Retinal pigment epithelial cell (primary cell): ENCODE measurements around the gene GSG1L2.

ENCODE experiments used
- DNase-seq: peaks from one replicate; pipeline ENCODE4 v3.0.0-alpha.2; 2010; ENCODE audit warnings: low read depth
- H3K4me3 ChIP-seq: 2 replicates; pipeline ENCODE4 v1.5.1; 2011; ENCODE audit warnings: mild to moderate bottlenecking, low read length, control low read depth, moderate library complexity
- TF ChIP-seq, protein P1 (sequence below): conservative IDR thresholded peaks from 2 replicates; pipeline ENCODE4 v1.5.1; 2011; ENCODE audit warnings: low read depth, low read length, control low read depth, inconsistent platforms

Gene GSG1L2

DNA sequence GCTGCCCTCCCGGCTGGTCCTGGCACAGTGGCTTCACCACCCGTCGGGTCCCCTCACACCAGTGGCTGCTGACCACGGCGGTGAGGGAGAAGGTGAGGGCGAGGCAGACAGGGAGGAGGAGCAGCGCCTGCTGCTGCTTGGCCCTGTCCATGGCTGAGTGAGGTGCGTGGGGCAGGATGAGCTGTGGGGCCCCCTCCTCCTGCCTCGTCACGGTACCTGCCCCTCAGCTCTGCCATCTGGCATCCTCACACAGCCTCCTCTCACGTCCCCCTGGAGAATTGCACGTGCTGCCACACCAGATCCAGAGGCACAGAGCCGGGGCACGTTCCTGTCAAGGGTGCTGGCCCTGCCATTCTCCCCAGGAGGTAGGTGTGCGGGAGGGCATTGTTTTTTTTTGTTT, at the start of gene GSG1L2:
Gene GSG1L2 (minus strand): TSS at position 159 of the 400 bp plus-strand sequence. CDS start 8 bp downstream, at position 151.
- DNase-seq = no peak
- TF ChIP-seq, protein P1, sequence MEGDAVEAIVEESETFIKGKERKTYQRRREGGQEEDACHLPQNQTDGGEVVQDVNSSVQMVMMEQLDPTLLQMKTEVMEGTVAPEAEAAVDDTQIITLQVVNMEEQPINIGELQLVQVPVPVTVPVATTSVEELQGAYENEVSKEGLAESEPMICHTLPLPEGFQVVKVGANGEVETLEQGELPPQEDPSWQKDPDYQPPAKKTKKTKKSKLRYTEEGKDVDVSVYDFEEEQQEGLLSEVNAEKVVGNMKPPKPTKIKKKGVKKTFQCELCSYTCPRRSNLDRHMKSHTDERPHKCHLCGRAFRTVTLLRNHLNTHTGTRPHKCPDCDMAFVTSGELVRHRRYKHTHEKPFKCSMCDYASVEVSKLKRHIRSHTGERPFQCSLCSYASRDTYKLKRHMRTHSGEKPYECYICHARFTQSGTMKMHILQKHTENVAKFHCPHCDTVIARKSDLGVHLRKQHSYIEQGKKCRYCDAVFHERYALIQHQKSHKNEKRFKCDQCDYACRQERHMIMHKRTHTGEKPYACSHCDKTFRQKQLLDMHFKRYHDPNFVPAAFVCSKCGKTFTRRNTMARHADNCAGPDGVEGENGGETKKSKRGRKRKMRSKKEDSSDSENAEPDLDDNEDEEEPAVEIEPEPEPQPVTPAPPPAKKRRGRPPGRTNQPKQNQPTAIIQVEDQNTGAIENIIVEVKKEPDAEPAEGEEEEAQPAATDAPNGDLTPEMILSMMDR = no peak
- no peak within 1 kb of the TSS for H3K4me3 ChIP-seq

DNA sequence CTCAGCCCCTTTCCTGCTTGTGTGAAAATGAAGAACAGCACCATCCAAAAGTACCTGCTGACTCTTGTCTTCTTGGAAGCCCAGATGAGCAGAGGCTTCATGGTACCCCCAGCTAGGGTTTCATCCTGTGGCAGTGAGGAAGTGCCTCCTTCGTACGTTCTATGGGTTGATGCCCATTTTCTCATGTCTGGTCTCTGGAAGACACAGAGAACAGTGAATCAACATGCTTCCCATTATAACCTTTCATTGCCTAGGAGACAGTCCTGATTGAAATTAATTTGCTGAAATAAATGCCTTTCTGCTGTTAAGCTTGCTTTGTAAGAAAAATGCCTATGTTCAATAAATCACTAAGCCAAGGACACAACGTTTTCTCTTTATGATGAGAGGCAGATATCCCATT, 46.7 kb upstream of the GSG1L2 start:
- H3K4me3 ChIP-seq = no peak overlapping the region
- TF ChIP-seq, protein P1 = no peak
- no peak for DNase-seq

DNA sequence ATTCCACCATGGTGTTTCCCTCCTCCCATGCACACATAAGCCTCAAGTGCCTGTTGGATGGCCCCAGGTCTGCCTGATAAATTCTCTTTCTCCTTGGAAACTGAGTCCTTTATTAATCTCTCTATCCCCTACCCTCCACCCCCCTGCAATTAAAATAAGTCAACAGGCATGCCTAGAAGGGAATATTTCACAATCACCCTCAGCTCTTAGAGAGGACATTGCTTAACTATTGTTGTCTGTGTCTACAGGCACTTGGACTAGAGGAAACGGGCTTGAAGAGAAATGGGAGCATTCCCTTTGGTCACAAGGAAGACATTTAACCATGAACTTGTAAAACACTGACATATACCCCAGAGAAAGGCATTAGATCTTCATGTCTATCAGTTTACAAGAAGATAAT, 43.7 kb upstream of the GSG1L2 start:
- TF ChIP-seq, protein P1 = no peak
- DNase-seq = no peak
- no peak overlapping the region for H3K4me3 ChIP-seq

DNA sequence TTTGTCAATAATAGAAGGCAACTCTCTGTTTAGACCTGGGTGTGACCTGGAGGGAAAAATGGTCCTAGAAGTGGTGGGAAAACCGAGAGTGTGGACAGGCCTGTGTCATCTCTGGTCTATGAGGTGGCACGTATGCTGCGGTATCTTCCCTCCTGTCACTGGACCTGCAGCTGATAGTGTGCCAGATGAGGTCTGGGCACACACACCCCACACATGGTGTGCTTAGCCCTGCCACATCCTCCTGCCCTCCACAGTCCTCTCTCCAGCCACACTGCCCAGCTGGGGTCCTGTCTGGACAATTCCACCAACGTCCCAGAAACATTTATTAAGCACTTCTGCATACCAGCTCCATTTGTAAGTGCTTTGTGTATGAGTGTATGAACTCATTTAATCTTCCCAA, 41.1 kb upstream of the GSG1L2 start:
- TF ChIP-seq, protein P1 = no peak
- no peak overlapping the region for H3K4me3 ChIP-seq
- DNase-seq = no peak

DNA sequence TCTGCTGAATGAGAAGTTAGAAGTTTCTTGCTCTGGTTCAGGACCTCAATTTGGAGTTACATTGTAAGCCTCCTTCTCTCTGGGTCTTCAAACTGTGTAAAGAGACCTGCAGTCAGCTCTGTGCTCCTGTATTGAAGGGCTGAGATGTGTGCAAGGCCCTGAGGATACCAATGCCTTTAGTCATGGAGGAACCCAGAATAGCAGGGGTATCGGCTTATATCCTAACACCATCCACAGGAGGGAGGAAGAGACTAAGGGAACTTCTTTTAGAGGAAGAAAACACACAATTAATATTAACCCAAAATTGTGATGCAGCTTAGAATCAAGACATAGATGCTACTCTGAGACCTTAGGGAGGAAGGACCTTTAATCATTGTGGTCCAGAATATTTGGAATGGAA, 40.3 kb upstream of the GSG1L2 start:
- TF ChIP-seq, protein P1 = no peak

DNA sequence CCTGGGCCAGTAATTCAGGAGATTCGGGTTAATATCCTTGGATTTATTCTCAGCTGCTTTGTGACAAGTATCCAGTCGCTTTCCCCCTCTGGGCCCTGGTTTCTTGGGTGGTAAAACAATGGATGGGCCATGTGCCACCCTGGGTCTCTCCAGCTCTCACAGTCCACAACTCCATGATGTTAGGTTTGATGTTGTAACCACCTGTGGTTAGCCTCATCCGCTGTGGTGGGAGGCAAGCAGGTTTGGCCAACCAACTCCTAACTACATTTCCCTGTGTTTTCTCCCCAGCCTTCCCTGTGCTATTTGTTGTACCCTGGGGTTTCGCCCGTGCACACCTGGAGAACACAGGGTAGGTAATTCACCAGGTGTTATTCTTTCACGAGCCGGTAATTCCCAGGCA, 39.0 kb upstream of the GSG1L2 start:
- DNase-seq = no peak
- no peak overlapping the region for H3K4me3 ChIP-seq
- TF ChIP-seq, protein P1 = no peak

More for the DNA sequence above, 40.3 kb upstream of the GSG1L2 start:
- DNase-seq = no peak
- no peak overlapping the region for H3K4me3 ChIP-seq

DNA sequence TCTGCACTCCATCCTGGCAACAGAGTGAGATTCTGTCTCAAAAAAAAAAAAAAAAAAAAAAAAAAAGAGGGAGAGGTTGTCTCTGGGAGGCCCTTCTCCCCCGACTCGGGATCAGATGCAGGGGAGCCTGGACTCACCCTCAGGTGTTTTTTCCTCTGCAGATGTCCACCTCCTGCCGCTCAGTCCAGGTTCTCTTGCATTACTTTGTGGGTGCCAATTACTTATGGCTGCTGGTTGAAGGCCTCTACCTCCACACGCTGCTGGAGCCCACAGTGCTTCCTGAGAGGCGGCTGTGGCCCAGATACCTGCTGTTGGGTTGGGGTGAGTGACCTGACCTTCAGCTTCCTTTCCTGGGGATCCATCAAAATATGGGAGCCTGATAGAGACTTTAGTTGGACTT, 37.9 kb upstream of the GSG1L2 start:
- no peak for DNase-seq
- TF ChIP-seq, protein P1 = no peak
- no peak overlapping the region for H3K4me3 ChIP-seq
